Activated CD4-positive, alpha-beta memory T cell treated with anti-CD3 and anti-CD28 coated beads for 36 hours (primary cell): Measurements from ENCODE around the gene PIH1D2. TPM values are rescaled to one million over a fixed set of nuclear protein-coding genes. Genes with fewer than 3 reads are reported as not detected.

Experiments
- CTCF ChIA-PET: fragments of 350-600 bp; sonication (Branson Sonifier 250); formaldehyde crosslinking; loops from one replicate; lab custom pipeline; 2021; ENCODE audit warnings: antibody characterized with exemption, inconsistent platforms; lab: Charles Lee
- POLR2A ChIA-PET: fragments of 350-600 bp; sonication (Branson Sonifier 250); formaldehyde crosslinking; loops from one replicate; lab custom pipeline; 2021; ENCODE audit warnings: antibody characterized with exemption; lab: Charles Lee
- DNase-seq: peaks from one replicate; pipeline ENCODE4 v3.0.0-alpha.2; 2020
- H3K27ac Mint-ChIP-seq: one replicate; pipeline ENCODE4 v1.8.0; 2021; ENCODE audit warnings: mixed read lengths
- H3K27me3 Mint-ChIP-seq: one replicate; pipeline ENCODE4 v1.8.0; 2021; ENCODE audit warnings: mixed read lengths
- H3K36me3 Mint-ChIP-seq: one replicate; pipeline ENCODE4 v1.8.0; 2021; ENCODE audit warnings: mixed read lengths
- H3K4me1 Mint-ChIP-seq: one replicate; pipeline ENCODE4 v1.8.0; 2021; ENCODE audit warnings: low read depth, mixed read lengths
- H3K4me3 Mint-ChIP-seq: one replicate; pipeline ENCODE4 v1.8.0; 2021; ENCODE audit warnings: mild to moderate bottlenecking, mixed read lengths
- H3K9me3 Mint-ChIP-seq: one replicate; pipeline ENCODE4 v1.8.0; 2021; ENCODE audit warnings: mixed read lengths
- intact Hi-C: fragments of 100-400 bp; cut with micrococcal nuclease; formaldehyde crosslinking; loops from one replicate; pipeline ENCODE4 v1.15.1; 2023
- total RNA-seq, 2 experiments: library from RNA; stranded (reverse); gene quantifications; one replicate each; pipeline ENCODE4 v1.2.3, GENCODE V29; 2021

The PIH1D2 gene, protein sequence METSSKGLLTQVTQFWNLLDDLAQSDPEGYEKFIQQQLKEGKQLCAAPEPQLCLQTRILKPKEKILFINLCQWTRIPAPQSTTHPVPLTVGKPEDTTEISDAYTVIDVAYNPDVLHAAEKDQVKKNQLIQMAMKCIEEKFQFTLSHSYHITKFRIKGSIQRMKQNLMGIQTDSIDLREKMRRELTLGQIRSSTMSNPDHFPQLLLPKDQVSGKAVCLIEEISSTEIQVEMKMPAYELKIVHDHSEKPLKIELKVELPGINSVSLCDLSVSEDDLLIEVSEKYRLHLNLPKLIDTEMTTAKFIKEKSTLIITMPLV
- under 1 TPM; 0.36 to 0.56 TPM for total RNA-seq

GRCh38 chr11:112073941-112074811 is at the start of gene PIH1D2, which contains the start of gene NKAPD1:
TSS of gene PIH1D2 (minus strand) at chr11:112074017. CDS start at chr11:112073174, 843 bp downstream.
TSS of gene NKAPD1 (plus strand) at chr11:112074299. CDS start at chr11:112075575, 1,276 bp downstream.
- Mint-ChIP-seq H3K27ac (peak within 1 kb of the TSS; percentile 94), H3K36me3 (peaks cover 10% of the 10 kb centered on the region), H3K9me3 (no peaks in the 10 kb centered on the region), H3K27me3 (peaks cover 1% of the 10 kb centered on the region), H3K4me1 (peaks cover 29% of the 10 kb centered on the region), H3K4me3 (peak within 1 kb of the TSS; percentile 93)
- intact Hi-C loops, result loop anchor here (1.0 to 5.0 kb wide), 5 partner anchors 12 to 195 kb away; partner anchors contain the start of genes CFAP68, DIXDC1, DLAT and FDXACB1
- DNase-seq, result peak; percentile 87
- CTCF ChIA-PET, result interaction anchor here (0.7 to 1.7 kb wide), 6 partner anchors 12 to 206 kb away, joined by 3 to 4 read pairs (median 3); partner anchors contain the start of genes ALG9, SDHD and TIMM8B
- POLR2A ChIA-PET, result interaction anchor here (0.9 to 1.3 kb wide), 3 partner anchors 12 to 135 kb away, joined by 3 to 6 read pairs (median 4); partner anchors contain the start of genes SDHD and TIMM8B

GRCh38 chr11:112123129-112123528 is 49.3 kb upstream of the PIH1D2 start:
- Mint-ChIP-seq H3K4me1 (peaks cover 8% of the 10 kb centered on the region), H3K9me3 (no peaks in the 10 kb centered on the region), H3K27me3 (no peaks in the 10 kb centered on the region), H3K36me3 (no peaks in the 10 kb centered on the region), H3K4me3 (no peak overlapping the region), H3K27ac (no peak overlapping the region)
- DNase-seq, result no peak
- CTCF ChIA-PET, result interaction anchor here (8.0 kb wide), 1 partner anchor 11 kb away, joined by 44 read pairs; no protein-coding TSS in a partner anchor
- POLR2A ChIA-PET, result no interaction called here
- intact Hi-C loops, result no loop called here

DNA sequence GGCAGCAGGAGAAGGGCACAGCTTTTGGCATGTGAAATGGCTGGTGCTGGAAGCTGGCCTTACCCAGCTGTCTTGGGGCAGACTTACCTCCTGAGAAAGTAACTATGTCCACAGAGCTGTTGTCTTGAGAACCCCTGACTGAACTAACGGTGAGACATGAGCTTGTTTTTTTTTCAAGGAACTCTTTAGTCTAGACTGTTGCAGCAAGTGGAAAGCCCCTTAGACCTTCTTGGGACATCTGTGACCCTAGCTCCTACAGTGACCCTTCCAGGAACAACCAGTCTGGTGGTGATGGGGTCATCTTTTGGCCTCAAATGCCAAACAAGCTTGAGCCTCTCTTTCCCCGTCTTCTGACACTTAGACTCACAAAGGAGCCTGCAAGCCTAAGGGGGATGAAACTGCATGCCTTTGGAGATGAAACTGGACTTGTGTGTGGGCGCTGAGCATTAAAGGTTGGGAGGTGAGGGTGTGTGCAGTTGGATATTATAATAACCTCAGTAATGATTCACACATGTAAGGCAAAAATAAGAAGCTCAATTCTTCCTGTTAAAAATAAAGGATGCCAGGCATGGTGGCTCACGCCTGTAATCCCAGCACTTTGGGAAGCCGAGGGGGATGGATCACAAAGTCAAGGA is 48.3 kb upstream of the PIH1D2 start:
- H3K4me3 Mint-ChIP-seq, result no peak overlapping the region
- H3K36me3 Mint-ChIP-seq, result no peaks in the 10 kb centered on the region
- no peaks in the 10 kb centered on the region for H3K27me3 Mint-ChIP-seq
- no peak overlapping the region for H3K27ac Mint-ChIP-seq
- no peak for DNase-seq
- H3K4me1 Mint-ChIP-seq, result peaks cover 8% of the 10 kb centered on the region
- CTCF ChIA-PET, result interaction anchor here (8.0 kb wide), 1 partner anchor 10 kb away, joined by 44 read pairs; no protein-coding TSS in a partner anchor
- intact Hi-C loops, result no loop called here
- no peaks in the 10 kb centered on the region for H3K9me3 Mint-ChIP-seq
- POLR2A ChIA-PET, result no interaction called here

DNA sequence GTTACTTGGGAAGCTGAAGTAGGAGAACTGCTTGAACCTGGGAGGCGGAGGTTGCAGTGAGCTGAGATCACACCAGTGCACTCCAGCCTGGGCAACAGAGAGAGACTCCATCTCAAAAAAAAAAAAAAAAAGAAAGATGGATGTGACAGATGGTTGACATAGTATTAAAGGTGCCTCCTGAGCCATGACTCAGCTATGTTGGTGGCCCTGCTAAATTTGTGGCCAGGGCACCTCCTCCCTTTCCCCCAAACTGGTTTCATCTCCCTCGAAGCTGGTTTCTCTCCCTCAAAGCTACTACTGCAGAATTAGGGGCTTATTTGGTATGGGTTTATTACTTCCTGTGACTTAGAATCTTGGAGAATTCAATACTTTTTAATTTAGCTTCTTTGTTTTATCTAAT is 44.4 kb upstream of the PIH1D2 start:
- no peak overlapping the region for H3K4me3 Mint-ChIP-seq
- no peaks in the 10 kb centered on the region for H3K36me3 Mint-ChIP-seq
- H3K4me1 Mint-ChIP-seq, result peaks cover 10% of the 10 kb centered on the region
- ChIA-PET POLR2A (interaction anchor here (0.6 kb wide), 1 partner anchor 353 kb away, joined by 4 read pairs; no protein-coding TSS in a partner anchor), CTCF (no interaction called here)
- no peaks in the 10 kb centered on the region for H3K27me3 Mint-ChIP-seq
- H3K9me3 Mint-ChIP-seq, result no peaks in the 10 kb centered on the region
- intact Hi-C loops, result no loop called here
- no peak overlapping the region for H3K27ac Mint-ChIP-seq
- DNase-seq, result no peak

DNA sequence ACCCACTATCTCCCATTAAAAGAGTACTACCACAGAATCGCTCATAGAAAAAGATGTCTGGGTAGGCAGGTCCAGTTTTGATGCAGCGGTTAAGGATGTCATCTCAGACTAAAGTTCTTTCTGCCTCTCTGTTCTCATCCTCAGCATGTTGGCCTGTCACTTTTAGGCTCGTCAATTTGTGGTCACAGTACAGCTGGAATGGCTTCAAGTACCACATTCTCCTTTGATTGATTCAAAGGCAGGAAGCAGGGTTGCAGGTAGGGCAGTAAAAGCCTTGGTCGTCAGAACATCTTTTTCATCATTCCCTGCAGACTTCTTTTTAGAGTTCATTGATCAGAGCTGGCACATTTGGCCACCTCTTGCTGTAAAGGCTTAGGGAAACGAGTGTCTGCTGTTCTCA is 41.6 kb upstream of the PIH1D2 start:
- H3K36me3 Mint-ChIP-seq, result no peaks in the 10 kb centered on the region
- no peaks in the 10 kb centered on the region for H3K27me3 Mint-ChIP-seq
- CTCF ChIA-PET, result interaction anchor here (0.6 to 4.9 kb wide), 6 partner anchors 24 to 165 kb away, joined by 3 to 54 read pairs (median 10); partner anchors contain the start of genes BCO2, SDHD and TIMM8B
- H3K9me3 Mint-ChIP-seq, result no peaks in the 10 kb centered on the region
- no peak overlapping the region for H3K27ac Mint-ChIP-seq
- intact Hi-C loops, result no loop called here
- peaks cover 7% of the 10 kb centered on the region for H3K4me1 Mint-ChIP-seq
- no peak for DNase-seq
- no peak overlapping the region for H3K4me3 Mint-ChIP-seq
- POLR2A ChIA-PET, result no interaction called here

DNA sequence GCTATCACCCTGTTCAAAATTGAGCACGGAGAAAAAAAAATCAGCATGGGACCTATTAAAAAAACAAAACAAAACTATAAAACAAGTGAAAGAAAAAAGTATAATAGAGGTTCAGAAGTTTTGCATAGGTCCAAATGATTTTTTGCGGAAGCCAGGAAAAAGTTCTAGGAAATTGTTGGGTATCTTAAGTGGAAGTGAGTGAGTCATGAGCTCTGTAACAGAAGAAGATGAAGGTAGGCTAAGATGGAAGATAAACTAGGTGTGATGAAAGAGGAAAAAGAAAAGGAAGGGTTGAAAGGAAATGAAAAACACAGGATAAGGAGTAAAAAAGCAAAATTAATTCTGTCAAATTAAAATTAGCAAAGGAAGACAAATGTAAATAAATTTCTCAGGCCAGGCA is 40.6 kb upstream of the PIH1D2 start:
- intact Hi-C loops, result no loop called here
- CTCF ChIA-PET, result interaction anchor here (1.2 to 5.8 kb wide), 14 partner anchors 9 to 166 kb away, joined by 3 to 54 read pairs (median 8); partner anchors contain the start of genes BCO2, SDHD and TIMM8B

GRCh38 chr11:112113539-112114457 is 40.0 kb upstream of the PIH1D2 start:
- Mint-ChIP-seq H3K4me1 (peaks cover 2% of the 10 kb centered on the region), H3K27me3 (no peaks in the 10 kb centered on the region), H3K27ac (no peak overlapping the region), H3K36me3 (no peaks in the 10 kb centered on the region), H3K4me3 (no peak overlapping the region), H3K9me3 (no peaks in the 10 kb centered on the region)
- POLR2A ChIA-PET, result no interaction called here
- CTCF ChIA-PET, result interaction anchor here (0.7 to 5.8 kb wide), 23 partner anchors 9 to 1206 kb away, joined by 3 to 54 read pairs (median 4); partner anchors contain the start of genes ALG9, BCO2, SDHD and TIMM8B
- intact Hi-C loops, result loop anchor here (1.0 kb wide), 2 partner anchors 62 to 167 kb away; partner anchors contain the start of gene BCO2
- DNase-seq, result no peak

More for the DNA sequence above, 40.6 kb upstream of the PIH1D2 start:
- Mint-ChIP-seq H3K27me3 (no peaks in the 10 kb centered on the region), H3K36me3 (no peaks in the 10 kb centered on the region), H3K4me1 (peaks cover 2% of the 10 kb centered on the region), H3K4me3 (no peak overlapping the region), H3K27ac (no peak overlapping the region), H3K9me3 (no peaks in the 10 kb centered on the region)
- no peak for DNase-seq
- POLR2A ChIA-PET, result no interaction called here

GRCh38 chr11:112106070-112106469 is 32.3 kb upstream of the PIH1D2 start:
- no peaks in the 10 kb centered on the region for H3K9me3 Mint-ChIP-seq
- no peak overlapping the region for H3K4me3 Mint-ChIP-seq
- H3K27ac Mint-ChIP-seq, result no peak overlapping the region
- no peak for DNase-seq
- no peaks in the 10 kb centered on the region for H3K27me3 Mint-ChIP-seq
- ChIA-PET CTCF (no interaction called here), POLR2A (no interaction called here)
- intact Hi-C loops, result no loop called here
- H3K36me3 Mint-ChIP-seq, result no peaks in the 10 kb centered on the region
- no peaks in the 10 kb centered on the region for H3K4me1 Mint-ChIP-seq

DNA sequence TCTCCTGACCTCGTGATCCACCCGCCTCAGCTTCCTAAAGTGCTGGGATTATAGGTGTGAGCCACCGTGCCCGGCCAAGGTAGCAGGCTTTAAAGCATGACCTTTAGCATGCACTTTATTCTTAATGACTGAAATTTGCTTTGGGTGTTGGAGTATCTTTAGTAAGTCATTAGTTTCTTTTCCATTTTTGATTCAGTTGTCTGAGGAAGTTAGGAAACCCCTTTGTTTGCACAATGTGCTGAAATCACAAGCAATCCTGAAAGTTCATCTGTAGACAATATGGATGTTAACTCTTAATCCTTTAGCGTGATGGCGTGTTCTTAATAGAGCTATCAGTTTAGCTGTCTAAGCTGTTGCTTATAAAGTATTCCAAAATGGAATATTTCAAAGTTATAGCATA is 29.6 kb upstream of the PIH1D2 start:
- no peaks in the 10 kb centered on the region for H3K4me1 Mint-ChIP-seq
- no peak for DNase-seq
- H3K27me3 Mint-ChIP-seq, result no peaks in the 10 kb centered on the region
- H3K9me3 Mint-ChIP-seq, result no peaks in the 10 kb centered on the region
- no peaks in the 10 kb centered on the region for H3K36me3 Mint-ChIP-seq
- CTCF ChIA-PET, result interaction anchor here (0.8 to 1.0 kb wide), 2 partner anchors 10 to 69 kb away, joined by 3 read pairs; no protein-coding TSS in a partner anchor
- no peak overlapping the region for H3K27ac Mint-ChIP-seq
- POLR2A ChIA-PET, result interaction anchor here (0.6 to 1.0 kb wide), 2 partner anchors 17 to 123 kb away, joined by 3 to 4 read pairs; partner anchors contain the start of gene TIMM8B
- H3K4me3 Mint-ChIP-seq, result no peak overlapping the region
- intact Hi-C loops, result no loop called here

- peaks cover 3% of the 10 kb centered on the region for H3K36me3 Mint-ChIP-seq
- H3K4me3 Mint-ChIP-seq, result no peak overlapping the region
- no peaks in the 10 kb centered on the region for H3K4me1 Mint-ChIP-seq
- POLR2A ChIA-PET, result no interaction called here
- DNase-seq, result no peak
- H3K9me3 Mint-ChIP-seq, result no peaks in the 10 kb centered on the region
- intact Hi-C loops, result no loop called here
- H3K27ac Mint-ChIP-seq, result no peak overlapping the region
- H3K27me3 Mint-ChIP-seq, result no peaks in the 10 kb centered on the region
- CTCF ChIA-PET, result no interaction called here
These were observed 26.6 kb upstream of the PIH1D2 start for GRCh38 chr11:112100462-112100861.
